Gastroesophageal sphincter (tissue), 4 donors: ENCODE data around the gene SURF2. TPM values are rescaled to one million over a fixed set of nuclear protein-coding genes. Genes with fewer than 3 reads are reported as not detected.
"Not testable (repeated sequence)": the region's sequence is repeated elsewhere in the genome, so short reads cannot be mapped to it uniquely, and the experiment has no call there.

Source experiments
- ATAC-seq: fragments of 150-250 bp; one replicate; pipeline ENCODE4 v1.9.1; 2016; ENCODE audit warnings: mild to moderate bottlenecking, moderate library complexity
- H3K27ac ChIP-seq, 4 donors: fragments of 200-600 bp; sonication (generic) in 3 of 4; 1 replicate in 3 of 4; 2 replicates in 1 of 4; pipeline ENCODE4 v1.5.1; 2016 to 2019
- H3K27me3 ChIP-seq: fragments of 200-600 bp; sonication (generic); one replicate; pipeline ENCODE4 v1.5.1; 2019
- H3K36me3 ChIP-seq, 2 donors: fragments of 200-600 bp; sonication (generic); one replicate each; pipeline ENCODE4 v1.5.1; 2019; ENCODE audit warnings: control low read depth in 1 of 2
- H3K4me1 ChIP-seq, 3 donors: fragments of 200-600 bp; sonication (generic); 1 replicate in 2 of 3; 2 replicates in 1 of 3; pipeline ENCODE4 v1.5.1; 2016 to 2019; ENCODE audit warnings: control low read depth in 2 of 3
- H3K4me3 ChIP-seq, 2 donors: fragments of 200-600 bp; sonication (generic); one replicate each; pipeline ENCODE4 v1.5.1; 2019; ENCODE audit warnings: mild to moderate bottlenecking in 1 of 2, moderate library complexity in 1 of 2
- H3K9me3 ChIP-seq, 3 donors: fragments of 200-600 bp; sonication (generic); one replicate each; pipeline ENCODE4 v1.5.1; 2017 to 2019; ENCODE audit warnings: control low read depth in 2 of 3
- CTCF ChIP-seq, 4 experiments: fragments of 200-600 bp in 2 of 4; fragments of 450-650 bp in 2 of 4; sonication (generic) in 1 of 4; IDR thresholded peaks; one replicate each; pipeline ENCODE4 v1.5.1; 2017 to 2019; ENCODE audit warnings: antibody characterized with exemption in 4 of 4, mild to moderate bottlenecking in 2 of 4, moderate library complexity in 2 of 4
- EP300 ChIP-seq: sonication (generic); formaldehyde crosslinking; IDR thresholded peaks from one replicate; pipeline ENCODE4 v1.6.1; 2017; ENCODE audit warnings: antibody characterized with exemption, mild to moderate bottlenecking
- POLR2A ChIP-seq, 2 donors: fragments of 450-650 bp; IDR thresholded peaks; one replicate each; pipeline ENCODE4 v1.6.1; 2017; ENCODE audit warnings: antibody characterized with exemption in 2 of 2, mild to moderate bottlenecking in 2 of 2, moderate library complexity in 1 of 2
- POLR2AphosphoS5 ChIP-seq: sonication (generic); formaldehyde crosslinking; IDR thresholded peaks from one replicate; pipeline ENCODE4 v1.6.1; 2017; ENCODE audit warnings: antibody characterized with exemption
- WGBS, 2 donors: methylation state at CpG; one replicate each; pipeline ENCODE4 v1.1.5; 2018; ENCODE audit warnings: low coverage in 1 of 2; 5-methylcytosine and 5-hydroxymethylcytosine counted together
- total RNA-seq, 4 donors: library from RNA; depleted of rRNA; stranded (reverse); fragments of >200 nt; gene quantifications; one replicate each; pipeline ENCODE4 v1.1.0, GENCODE V29; 2016

Gene SURF2
- total RNA-seq, 4 donors from 2014 or later = 11.2 to 16.3 (median 15.3) TPM

GRCh38 chr9:133320421-133320881 lies 35.9 kb upstream of the SURF2 start:
- ATAC-seq = no peak
- no peaks in the 10 kb centered on the region for H3K9me3 ChIP-seq
- no peaks in the 10 kb centered on the region for H3K4me1 ChIP-seq
- TF ChIP-seq CTCF (IDR thresholded peaks at IDR 0.05) (no peak), EP300 (no peak), POLR2A (IDR thresholded peaks at IDR 0.05) (no peak), POLR2AphosphoS5 (no peak)
- no peak overlapping the region for H3K27ac ChIP-seq
- no peak overlapping the region for H3K4me3 ChIP-seq
- 57 to 77% methylated on average over 3 to 8 of the region's 13 CpGs for WGBS, 2 donors
- H3K36me3 ChIP-seq = no peaks in the 10 kb centered on the region
- no peaks in the 10 kb centered on the region for H3K27me3 ChIP-seq

- TF ChIP-seq EP300 = no peak
- TF ChIP-seq CTCF (IDR thresholded peaks at IDR 0.05) = no peak
- TF ChIP-seq POLR2A (IDR thresholded peaks at IDR 0.05) = no peak
- no peak for TF ChIP-seq POLR2AphosphoS5
- Histone ChIP-seq H3K36me3 (no peaks in the 10 kb centered on the region), H3K27me3 (no peaks in the 10 kb centered on the region), H3K4me1 (no peaks in the 10 kb centered on the region), H3K27ac (no peak overlapping the region), H3K9me3 (no peaks in the 10 kb centered on the region), H3K4me3 (no peak overlapping the region)
- no peak for ATAC-seq
- 72 to 79% methylated on average over 3 to 7 of the region's 13 CpGs for WGBS, 2 donors
Measured at GRCh38 chr9:133321411-133321935, 34.9 kb upstream of the SURF2 start.

- H3K27ac ChIP-seq = no peak overlapping the region
- H3K4me1 ChIP-seq = no peaks in the 10 kb centered on the region
- H3K4me3 ChIP-seq = no peak overlapping the region
- TF ChIP-seq CTCF (IDR thresholded peaks at IDR 0.05) (no peak), EP300 (no peak), POLR2AphosphoS5 (no peak), POLR2A (IDR thresholded peaks at IDR 0.05) (no peak)
- no peak for ATAC-seq
- H3K27me3 ChIP-seq = no peaks in the 10 kb centered on the region
- WGBS, 2 donors = 75 to 77% methylated on average over 2 to 3 of the region's 14 CpGs
- no peaks in the 10 kb centered on the region for H3K9me3 ChIP-seq
- no peaks in the 10 kb centered on the region for H3K36me3 ChIP-seq
Measured at GRCh38 chr9:133322701-133323100, 33.6 kb upstream of the SURF2 start.

GRCh38 chr9:133323211-133323610 lies 33.1 kb upstream of the SURF2 start:
- Histone ChIP-seq H3K36me3 (no peaks in the 10 kb centered on the region), H3K27me3 (no peaks in the 10 kb centered on the region), H3K4me3 (no peak overlapping the region), H3K4me1 (no peaks in the 10 kb centered on the region), H3K9me3 (no peaks in the 10 kb centered on the region), H3K27ac (no peak overlapping the region)
- WGBS, 2 donors = 50 to 90% methylated on average over 2 to 9 of the region's 10 CpGs
- ATAC-seq = no peak
- TF ChIP-seq POLR2AphosphoS5 (no peak), CTCF (IDR thresholded peaks at IDR 0.05) (no peak), EP300 (no peak), POLR2A (IDR thresholded peaks at IDR 0.05) (no peak)

GRCh38 chr9:133323991-133324703 lies 32.2 kb upstream of the SURF2 start:
- Histone ChIP-seq H3K9me3 (no peaks in the 10 kb centered on the region), H3K27me3 (no peaks in the 10 kb centered on the region), H3K27ac (no peak overlapping the region), H3K4me3 (no peak overlapping the region), H3K36me3 (no peaks in the 10 kb centered on the region), H3K4me1 (no peaks in the 10 kb centered on the region)
- 86 to 98% methylated on average over 5 to 13 of the region's 13 CpGs for WGBS, 2 donors
- ATAC-seq = no peak
- TF ChIP-seq POLR2A (IDR thresholded peaks at IDR 0.05) (no peak), CTCF (IDR thresholded peaks at IDR 0.05) (no peak), EP300 (no peak), POLR2AphosphoS5 (no peak)

GRCh38 chr9:133327021-133327420 lies 29.3 kb upstream of the SURF2 start:
- not testable (repeated sequence) for H3K9me3 ChIP-seq, H3K4me1 ChIP-seq, H3K4me3 ChIP-seq, H3K27me3 ChIP-seq, ATAC-seq, H3K27ac ChIP-seq
- 73 to 96% methylated on average over 3 to 4 of the region's 6 CpGs for WGBS, 2 donors
- H3K36me3 ChIP-seq = peaks cover 0 to 22% of the 10 kb centered on the region in 2 donors
